ENCODE data around the gene KANSL1. TPM values are rescaled to one million over a fixed set of nuclear protein-coding genes. Genes with fewer than 3 reads are reported as not detected.
A peak's percentile ranks its signal among the peaks of the same experiment; 100 is the strongest.

Gene KANSL1
- polyA plus RNA-seq, 1 experiment, result 14.1 TPM

DNA sequence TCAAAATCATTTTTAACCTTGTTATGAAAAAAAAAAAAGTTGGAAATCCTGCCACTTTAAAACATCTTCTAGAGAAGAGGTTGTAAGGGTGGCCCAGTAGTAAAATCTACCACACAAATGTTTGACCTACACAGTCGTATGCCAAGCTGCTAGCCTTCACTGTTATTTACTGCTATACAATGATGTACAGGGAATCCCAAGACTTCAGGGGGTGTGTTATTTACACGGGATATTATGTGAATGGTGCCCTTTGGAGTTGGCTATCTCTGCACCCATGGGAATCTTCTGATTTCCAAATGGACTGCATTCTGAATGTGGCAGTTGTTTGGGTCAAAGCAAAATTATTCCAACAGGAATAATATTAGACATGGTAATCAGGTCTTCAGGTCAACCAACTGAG is 148.2 kb downstream of the KANSL1 start:
- Histone ChIP-seq H3K36me3 (ENCODE audit: control insufficient read depth, insufficient read depth, low read length) (peaks cover 7% of the 10 kb centered on the region), H3K4me3 (ENCODE audit: low read depth, low read length) (no peak overlapping the region), H3K27me3 (ENCODE audit: control insufficient read depth, insufficient read depth, low read length) (no peaks in the 10 kb centered on the region)
- TF ChIP-seq, protein P1, sequence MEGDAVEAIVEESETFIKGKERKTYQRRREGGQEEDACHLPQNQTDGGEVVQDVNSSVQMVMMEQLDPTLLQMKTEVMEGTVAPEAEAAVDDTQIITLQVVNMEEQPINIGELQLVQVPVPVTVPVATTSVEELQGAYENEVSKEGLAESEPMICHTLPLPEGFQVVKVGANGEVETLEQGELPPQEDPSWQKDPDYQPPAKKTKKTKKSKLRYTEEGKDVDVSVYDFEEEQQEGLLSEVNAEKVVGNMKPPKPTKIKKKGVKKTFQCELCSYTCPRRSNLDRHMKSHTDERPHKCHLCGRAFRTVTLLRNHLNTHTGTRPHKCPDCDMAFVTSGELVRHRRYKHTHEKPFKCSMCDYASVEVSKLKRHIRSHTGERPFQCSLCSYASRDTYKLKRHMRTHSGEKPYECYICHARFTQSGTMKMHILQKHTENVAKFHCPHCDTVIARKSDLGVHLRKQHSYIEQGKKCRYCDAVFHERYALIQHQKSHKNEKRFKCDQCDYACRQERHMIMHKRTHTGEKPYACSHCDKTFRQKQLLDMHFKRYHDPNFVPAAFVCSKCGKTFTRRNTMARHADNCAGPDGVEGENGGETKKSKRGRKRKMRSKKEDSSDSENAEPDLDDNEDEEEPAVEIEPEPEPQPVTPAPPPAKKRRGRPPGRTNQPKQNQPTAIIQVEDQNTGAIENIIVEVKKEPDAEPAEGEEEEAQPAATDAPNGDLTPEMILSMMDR (IDR thresholded peaks at IDR 0.05; ENCODE audit: insufficient read depth, low read depth, low read length), result no peak
- ChIA-PET CTCF (interaction anchor here (0.8 to 4.5 kb wide), 28 partner anchors 10 to 242 kb away, joined by 3 to 50 read pairs (median 5); partner anchors contain the start of gene KANSL1), POLR2A (no interaction called here)
- DNase-seq (ENCODE audit: low read depth), result no peak

DNA sequence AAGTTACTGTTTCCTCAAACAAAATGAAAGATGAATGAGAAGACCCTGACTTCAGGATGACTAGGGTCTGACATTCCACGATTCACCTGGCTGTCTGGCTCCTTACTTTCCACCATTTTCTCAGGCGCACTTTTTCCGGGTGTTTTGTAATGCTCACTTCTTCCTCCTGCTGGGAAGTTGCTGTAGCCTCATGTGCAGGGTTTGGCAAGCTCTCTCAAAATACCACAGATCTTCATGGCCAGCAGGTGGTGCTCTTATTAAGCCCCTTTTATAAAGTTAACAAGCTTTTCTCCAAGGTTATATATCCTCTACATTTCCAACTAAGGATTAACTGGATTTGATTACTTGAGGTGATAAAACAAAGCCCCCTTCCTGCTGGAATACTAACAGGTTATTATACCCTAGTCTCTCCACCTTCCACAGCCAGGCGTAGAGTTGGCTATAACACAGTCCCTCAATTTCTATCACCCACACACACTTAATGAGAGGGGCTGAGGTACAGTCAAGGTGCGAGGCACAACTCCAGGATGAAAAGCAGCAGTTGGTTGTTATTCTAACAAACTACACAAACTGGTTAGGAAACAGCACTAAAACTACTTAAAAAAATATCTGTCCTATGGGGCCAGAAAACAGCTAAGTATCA is 148.8 kb downstream of the KANSL1 start:
- ChIA-PET POLR2A (no interaction called here), CTCF (interaction anchor here (0.6 to 4.5 kb wide), 31 partner anchors 10 to 243 kb away, joined by 3 to 50 read pairs (median 5); partner anchors contain the start of gene KANSL1)
- peaks cover 8% of the 10 kb centered on the region for H3K36me3 ChIP-seq (ENCODE audit: control insufficient read depth, insufficient read depth, low read length)
- H3K27me3 ChIP-seq (ENCODE audit: control insufficient read depth, insufficient read depth, low read length), result no peaks in the 10 kb centered on the region
- TF ChIP-seq, protein P1 (IDR thresholded peaks at IDR 0.05; ENCODE audit: insufficient read depth, low read depth, low read length), result peak; percentile 87
- peak; percentile 54 for DNase-seq (ENCODE audit: low read depth)
- no peak overlapping the region for H3K4me3 ChIP-seq (ENCODE audit: low read depth, low read length)

DNA sequence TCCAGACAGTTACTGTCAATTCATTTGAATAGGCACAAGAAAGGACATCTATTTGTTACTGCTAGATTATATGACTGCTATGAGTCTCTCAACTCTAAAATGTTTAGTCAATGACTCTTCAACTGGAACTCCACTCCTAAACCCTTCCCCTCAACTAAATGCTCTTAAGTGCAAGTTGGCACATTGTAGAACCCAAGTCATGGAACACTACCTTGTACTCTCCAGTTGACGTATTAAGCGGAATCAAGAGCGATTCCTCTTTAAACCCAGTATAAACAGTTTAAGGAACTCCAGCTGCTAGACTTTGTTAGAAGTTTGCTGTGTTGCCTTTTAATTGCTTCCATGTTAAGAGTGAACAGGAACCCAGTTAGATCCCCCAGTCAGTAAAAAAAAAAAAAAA is 149.6 kb downstream of the KANSL1 start:
- POLR2A ChIA-PET, result no interaction called here
- Histone ChIP-seq H3K27me3 (ENCODE audit: control insufficient read depth, insufficient read depth, low read length) (no peaks in the 10 kb centered on the region), H3K4me3 (ENCODE audit: low read depth, low read length) (no peak overlapping the region), H3K36me3 (ENCODE audit: control insufficient read depth, insufficient read depth, low read length) (peaks cover 15% of the 10 kb centered on the region)
- CTCF ChIA-PET, result interaction anchor here (0.8 to 4.5 kb wide), 21 partner anchors 9 to 170 kb away, joined by 3 to 50 read pairs (median 7); partner anchors contain the start of gene KANSL1
- DNase-seq (ENCODE audit: low read depth), result no peak
- TF ChIP-seq, protein P1 (IDR thresholded peaks at IDR 0.05; ENCODE audit: insufficient read depth, low read depth, low read length), result no peak

DNA sequence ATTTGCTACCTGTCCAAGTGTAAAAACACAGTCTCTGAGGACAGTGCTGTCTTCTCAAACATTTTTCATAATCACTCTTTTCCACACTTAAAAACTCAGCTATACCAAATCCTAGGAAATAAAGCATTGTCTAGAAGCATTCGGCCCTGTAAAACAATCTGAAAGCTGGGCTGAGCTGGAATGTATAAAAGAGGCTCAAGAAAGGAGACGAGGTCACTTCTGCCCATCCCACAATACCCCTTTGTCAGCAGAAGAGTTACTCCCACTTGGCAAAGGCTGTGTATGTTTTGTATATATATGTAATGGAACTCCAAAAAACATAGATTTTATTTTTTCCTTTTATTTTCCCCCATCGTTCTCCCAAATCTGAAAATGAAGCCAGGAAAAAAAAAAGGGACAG is 150.3 kb downstream of the KANSL1 start:
- TF ChIP-seq, protein P1 (IDR thresholded peaks at IDR 0.05; ENCODE audit: insufficient read depth, low read depth, low read length), result no peak
- H3K4me3 ChIP-seq (ENCODE audit: low read depth, low read length), result no peak overlapping the region
- ChIA-PET POLR2A (no interaction called here), CTCF (interaction anchor here (0.6 to 3.9 kb wide), 9 partner anchors 9 to 244 kb away, joined by 3 to 50 read pairs (median 3); partner anchors contain the start of gene KANSL1)
- H3K36me3 ChIP-seq (ENCODE audit: control insufficient read depth, insufficient read depth, low read length), result peaks cover 20% of the 10 kb centered on the region
- no peak for DNase-seq (ENCODE audit: low read depth)
- no peaks in the 10 kb centered on the region for H3K27me3 ChIP-seq (ENCODE audit: control insufficient read depth, insufficient read depth, low read length)

DNA sequence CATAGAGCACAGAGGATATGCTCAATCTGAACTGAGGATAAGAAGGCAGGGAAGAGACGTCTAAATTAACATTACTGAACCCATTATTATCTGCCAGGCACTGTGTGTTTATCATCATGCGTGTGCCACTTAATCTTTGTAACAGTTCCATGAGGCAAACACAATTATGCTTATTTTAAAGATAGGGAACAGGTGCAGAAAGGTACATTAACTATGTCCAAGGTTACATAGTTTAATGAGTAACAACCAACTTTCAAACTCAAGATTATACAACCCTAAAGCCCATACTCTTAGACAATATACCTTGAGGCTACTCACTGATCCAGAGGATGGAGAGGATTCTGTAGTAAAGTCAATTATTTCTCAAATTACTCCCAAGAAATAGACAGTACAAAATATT is 151.0 kb downstream of the KANSL1 start:
- peaks cover 21% of the 10 kb centered on the region for H3K36me3 ChIP-seq (ENCODE audit: control insufficient read depth, insufficient read depth, low read length)
- TF ChIP-seq, protein P1 (IDR thresholded peaks at IDR 0.05; ENCODE audit: insufficient read depth, low read depth, low read length), result no peak
- POLR2A ChIA-PET, result no interaction called here
- CTCF ChIA-PET, result interaction anchor here (0.7 to 3.9 kb wide), 4 partner anchors 39 to 245 kb away, joined by 3 to 50 read pairs (median 17); partner anchors contain the start of gene KANSL1
- no peak for DNase-seq (ENCODE audit: low read depth)
- no peaks in the 10 kb centered on the region for H3K27me3 ChIP-seq (ENCODE audit: control insufficient read depth, insufficient read depth, low read length)
- H3K4me3 ChIP-seq (ENCODE audit: low read depth, low read length), result no peak overlapping the region

Data from BJ (cell line).